A673 (cell line): Measurements from ENCODE around the gene PTGIS. TPM values are rescaled to one million over a fixed set of nuclear protein-coding genes. Genes with fewer than 3 reads are reported as not detected.

Experiments
- BruUV-seq: library from RNA; stranded (reverse); fragments of 400-500 nt; replicated peaks from 2 replicates; lab custom pipeline; 2021; lab: Mats Ljungman, UMichigan
- CTCF ChIA-PET: fragments of 300-600 bp; sonication (Branson Sonifier 250); formaldehyde crosslinking; loops from one replicate; lab custom pipeline; 2022; ENCODE audit warnings: antibody characterized with exemption; lab: Charles Lee
- POLR2A ChIA-PET: fragments of 300-600 bp; sonication (Branson Sonifier 250); formaldehyde crosslinking; loops from one replicate; lab custom pipeline; 2022; ENCODE audit warnings: antibody characterized with exemption; ENCODE audit not compliant: low non-redundant PET; lab: Charles Lee
- DNase-seq: peaks from one replicate; pipeline ENCODE4 v3.0.0-alpha.2; 2015; ENCODE audit warnings: low spot score
- H3K27ac ChIP-seq: fragments of 200-600 bp; sonication (generic); 2 replicates; pipeline ENCODE4 v1.5.1; 2016; ENCODE audit warnings: mixed run types, low read depth, mild to moderate bottlenecking, mixed read lengths, antibody characterized with exemption, low read length; ENCODE audit not compliant: poor library complexity, severe bottlenecking
- H3K27me3 ChIP-seq: fragments of 200-600 bp; sonication (generic); replicated peaks from 2 replicates; pipeline ENCODE4 v1.6.1; 2017; ENCODE audit warnings: mixed run types, low read depth, mild to moderate bottlenecking, mixed read lengths, antibody characterized with exemption, low read length; ENCODE audit not compliant: insufficient read depth, poor library complexity
- H3K36me3 ChIP-seq: fragments of 200-600 bp; sonication (generic); 2 replicates; pipeline ENCODE4 v1.6.1; 2016; ENCODE audit warnings: mixed run types, mild to moderate bottlenecking, mixed read lengths, antibody characterized with exemption, low read length; ENCODE audit not compliant: insufficient read depth, poor library complexity, severe bottlenecking
- H3K4me1 ChIP-seq: fragments of 200-600 bp; sonication (generic); 2 replicates; pipeline ENCODE4 v1.6.1; 2017; ENCODE audit warnings: mixed run types, mild to moderate bottlenecking, mixed read lengths, antibody characterized with exemption, low read length; ENCODE audit not compliant: insufficient read depth, poor library complexity, severe bottlenecking
- H3K4me3 ChIP-seq: fragments of 200-600 bp; sonication (generic); 2 replicates; pipeline ENCODE4 v1.5.1; 2016; ENCODE audit warnings: low read depth, mixed run types, mild to moderate bottlenecking, mixed read lengths, low read length; ENCODE audit not compliant: poor library complexity, severe bottlenecking
- H3K9me3 ChIP-seq: fragments of 200-600 bp; sonication (generic); 2 replicates; pipeline ENCODE4 v1.6.1; 2016; ENCODE audit warnings: mixed run types, low read depth, mild to moderate bottlenecking, mixed read lengths, antibody characterized with exemption, low read length; ENCODE audit not compliant: poor library complexity, severe bottlenecking
- EZH2 ChIP-seq: fragments of 200-600 bp; sonication (generic); IDR thresholded peaks from 2 replicates; pipeline ENCODE4 v1.6.1; 2017; ENCODE audit warnings: borderline replicate concordance, low read depth, mild to moderate bottlenecking, mixed read lengths, antibody characterized with exemption, low read length; ENCODE audit not compliant: poor library complexity, severe bottlenecking
- intact Hi-C: fragments of 100-400 bp; cut with micrococcal nuclease; formaldehyde crosslinking; loops from one replicate; pipeline ENCODE4 v1.10.0; 2022; ENCODE audit not compliant: unreplicated experiment
- total RNA-seq: library from RNA; stranded (reverse); gene quantifications from 2 replicates; pipeline ENCODE4 v1.2.3, GENCODE V29; 2021
- TF ChIP-seq, protein P1 (sequence below): fragments of 300-800, 200-600 bp; sonication (generic); conservative IDR thresholded peaks from 2 replicates; pipeline ENCODE4 v1.5.1; 2017; ENCODE audit warnings: low read depth, mild to moderate bottlenecking, antibody characterized with exemption, low read length, moderate library complexity, mixed read lengths

PTGIS gene
- total RNA-seq, 1 experiment from 2014 or later: not detected

DNA sequence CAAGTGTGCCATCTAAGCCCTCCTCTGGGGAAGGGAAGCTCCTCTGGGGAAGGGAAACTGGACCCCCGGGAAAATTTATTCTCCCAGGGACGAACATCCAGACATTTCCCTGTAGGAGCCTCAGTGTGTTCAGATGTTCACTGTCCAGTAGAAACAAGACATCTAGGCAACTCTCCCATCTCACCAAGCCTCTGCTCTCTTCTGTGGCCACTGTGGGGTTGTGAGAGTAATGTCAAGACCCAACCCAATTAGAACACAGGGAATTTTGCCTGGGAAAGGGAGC is 3.6 kb upstream of the PTGIS start:
- no peaks in the 10 kb centered on the region for H3K36me3 ChIP-seq
- no peaks in the 10 kb centered on the region for H3K4me1 ChIP-seq
- no peak overlapping the region for H3K4me3 ChIP-seq
- TF ChIP-seq, protein P1, sequence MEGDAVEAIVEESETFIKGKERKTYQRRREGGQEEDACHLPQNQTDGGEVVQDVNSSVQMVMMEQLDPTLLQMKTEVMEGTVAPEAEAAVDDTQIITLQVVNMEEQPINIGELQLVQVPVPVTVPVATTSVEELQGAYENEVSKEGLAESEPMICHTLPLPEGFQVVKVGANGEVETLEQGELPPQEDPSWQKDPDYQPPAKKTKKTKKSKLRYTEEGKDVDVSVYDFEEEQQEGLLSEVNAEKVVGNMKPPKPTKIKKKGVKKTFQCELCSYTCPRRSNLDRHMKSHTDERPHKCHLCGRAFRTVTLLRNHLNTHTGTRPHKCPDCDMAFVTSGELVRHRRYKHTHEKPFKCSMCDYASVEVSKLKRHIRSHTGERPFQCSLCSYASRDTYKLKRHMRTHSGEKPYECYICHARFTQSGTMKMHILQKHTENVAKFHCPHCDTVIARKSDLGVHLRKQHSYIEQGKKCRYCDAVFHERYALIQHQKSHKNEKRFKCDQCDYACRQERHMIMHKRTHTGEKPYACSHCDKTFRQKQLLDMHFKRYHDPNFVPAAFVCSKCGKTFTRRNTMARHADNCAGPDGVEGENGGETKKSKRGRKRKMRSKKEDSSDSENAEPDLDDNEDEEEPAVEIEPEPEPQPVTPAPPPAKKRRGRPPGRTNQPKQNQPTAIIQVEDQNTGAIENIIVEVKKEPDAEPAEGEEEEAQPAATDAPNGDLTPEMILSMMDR: no peak
- TF ChIP-seq EZH2: no peak
- intact Hi-C loops: no loop called here
- BruUV-seq: no TSS peak
- ChIA-PET CTCF (no interaction called here), POLR2A (no interaction called here)
- H3K9me3 ChIP-seq: no peaks in the 10 kb centered on the region
- DNase-seq: no peak
- peaks cover 46% of the 10 kb centered on the region for H3K27me3 ChIP-seq
- H3K27ac ChIP-seq: no peak overlapping the region

DNA sequence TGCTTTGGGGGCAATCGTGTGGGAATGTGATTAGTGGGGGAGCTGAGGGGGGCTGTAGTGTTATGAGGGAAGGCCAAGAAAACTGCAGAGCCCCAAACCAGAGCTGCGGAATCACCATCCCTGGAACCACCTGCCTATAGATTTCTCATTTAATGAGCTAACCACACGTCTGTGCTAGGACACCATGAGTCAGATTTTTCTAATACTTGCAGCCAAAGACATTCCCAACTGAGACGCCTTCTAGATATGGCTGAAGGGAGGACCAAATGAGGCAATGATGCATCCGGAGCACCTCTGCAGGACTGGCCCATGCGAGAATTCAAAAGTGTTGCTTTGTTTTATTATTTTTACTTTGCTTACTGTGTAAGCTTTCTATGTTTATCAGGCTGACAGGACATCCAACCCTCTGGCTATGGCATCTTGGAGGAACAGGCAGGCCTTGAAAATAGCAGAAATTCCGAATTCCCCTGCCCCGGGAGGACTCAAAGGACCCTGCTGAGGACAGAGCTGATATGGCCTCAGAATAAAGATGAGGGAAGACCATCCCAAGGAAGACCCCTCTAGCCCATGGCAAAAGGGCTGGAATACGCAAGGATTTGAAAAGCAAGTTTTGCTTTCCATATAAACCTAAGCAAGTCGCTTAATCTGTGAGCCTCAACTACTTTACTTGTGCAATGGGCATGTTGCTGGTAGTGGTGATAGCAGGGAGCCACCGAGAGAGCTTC is 3.1 kb upstream of the PTGIS start:
- no TSS peak for BruUV-seq
- Histone ChIP-seq H3K4me1 (no peaks in the 10 kb centered on the region), H3K9me3 (no peaks in the 10 kb centered on the region), H3K4me3 (no peak overlapping the region), H3K27ac (no peak overlapping the region), H3K36me3 (no peaks in the 10 kb centered on the region), H3K27me3 (peaks cover 51% of the 10 kb centered on the region)
- TF ChIP-seq EZH2: no peak
- TF ChIP-seq, protein P1: no peak
- ChIA-PET CTCF (no interaction called here), POLR2A (no interaction called here)
- intact Hi-C loops: no loop called here
- DNase-seq: no peak

DNA sequence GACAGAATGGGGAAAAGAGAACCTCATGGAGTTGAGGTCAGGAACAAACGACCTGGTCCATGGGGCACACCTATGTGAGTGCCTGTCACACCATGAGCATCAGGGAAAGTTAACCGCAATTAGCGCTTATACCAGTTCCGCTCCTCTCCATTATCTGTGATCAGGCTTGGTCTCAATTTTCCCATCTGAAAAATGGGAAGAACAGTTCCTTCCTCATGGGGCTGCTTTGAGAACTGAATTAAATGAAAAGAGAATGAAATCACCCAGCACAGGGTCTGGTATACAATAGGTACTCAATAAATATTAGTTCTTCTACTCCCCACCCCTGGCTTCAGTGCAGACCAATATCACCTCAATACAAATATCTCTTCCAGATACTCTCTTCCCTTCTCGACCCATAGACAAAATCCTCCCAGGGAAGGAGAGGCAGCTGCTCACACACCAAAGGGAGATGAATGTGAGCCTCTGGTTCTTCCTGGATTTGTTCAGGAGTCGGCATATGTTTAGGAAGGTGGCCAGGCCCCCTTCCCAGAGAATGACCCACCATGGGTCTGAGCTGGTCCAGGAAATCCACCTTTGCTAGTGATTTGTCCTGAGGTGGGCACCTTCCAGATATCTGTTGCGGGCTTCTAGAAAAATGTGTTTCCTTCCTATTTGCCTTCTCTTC is 2.4 kb upstream of the PTGIS start:
- H3K36me3 ChIP-seq: no peaks in the 10 kb centered on the region
- TF ChIP-seq EZH2: no peak
- TF ChIP-seq, protein P1: no peak
- BruUV-seq: no TSS peak
- no peak overlapping the region for H3K27ac ChIP-seq
- POLR2A ChIA-PET: no interaction called here
- intact Hi-C loops: no loop called here
- CTCF ChIA-PET: no interaction called here
- no peaks in the 10 kb centered on the region for H3K4me1 ChIP-seq
- no peak for DNase-seq
- H3K4me3 ChIP-seq: no peak overlapping the region
- H3K9me3 ChIP-seq: no peaks in the 10 kb centered on the region
- peaks cover 51% of the 10 kb centered on the region for H3K27me3 ChIP-seq
